T-helper 1 cell treated with Interleukin-12 subunit alpha and Interleukin-12 subunit beta and Interleukin-4 antibody, amounts not matched to agents 30 ng/mL and 1 ng/mL, for 36 hours (primary cell): ENCODE data around the gene ACRBP. TPM values are rescaled to one million over a fixed set of nuclear protein-coding genes. Genes with fewer than 3 reads are reported as not detected.

Experiments used
- intact Hi-C: fragments of 100-400 bp; cut with micrococcal nuclease; formaldehyde crosslinking; loops from one replicate; pipeline ENCODE4 v1.15.1; 2024
- total RNA-seq: library from RNA; stranded (reverse); gene quantifications from 2 replicates; pipeline ENCODE4 v1.2.3, GENCODE V29; 2022

ACRBP gene
- 1.0 and 1.5 TPM in 2 replicates for total RNA-seq

GRCh38 chr12:6647083-6647604 is at the start of gene ACRBP:
TSS of gene ACRBP (minus strand) at chr12:6647432. CDS start at chr12:6647366, 66 bp downstream.
- intact Hi-C loops: loop anchor here (1.0 kb wide), 1 partner anchor 12 kb away; the partner anchor contains the start of gene LPAR5

- intact Hi-C loops: no loop called here
These were observed 48.2 kb upstream of the ACRBP start for GRCh38 chr12:6695313-6696045.

- intact Hi-C loops: no loop called here
These were observed 47.5 kb upstream of the ACRBP start for GRCh38 chr12:6694701-6695100.

DNA sequence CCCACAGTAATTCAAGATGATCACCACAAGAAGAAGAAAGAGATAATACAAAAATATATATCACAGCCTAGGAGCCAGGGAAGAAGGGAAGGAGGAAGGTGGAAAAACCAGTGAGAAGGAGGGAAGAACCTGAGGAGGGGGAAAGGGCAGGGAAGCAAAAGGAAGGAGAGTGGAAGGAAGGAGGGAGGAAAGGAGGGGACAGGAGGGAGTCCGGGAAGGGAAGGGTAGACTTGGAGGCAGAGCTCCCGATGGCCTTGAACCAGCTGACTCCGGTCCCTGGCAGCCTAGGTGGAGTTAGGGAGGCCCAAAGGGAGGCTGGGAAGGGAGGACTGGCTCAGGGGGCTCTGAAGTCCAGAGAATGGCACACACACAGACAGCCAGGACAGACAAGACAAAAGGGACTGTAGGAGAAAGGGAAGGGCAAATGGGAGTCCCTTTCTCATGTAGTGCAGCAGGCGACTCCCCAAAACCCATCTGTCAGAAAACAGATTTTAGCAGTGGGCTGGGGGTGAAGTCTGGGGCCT is 46.7 kb upstream of the ACRBP start:
- intact Hi-C loops: no loop called here

GRCh38 chr12:6692888-6693287 is 45.7 kb upstream of the ACRBP start:
- intact Hi-C loops: no loop called here

DNA sequence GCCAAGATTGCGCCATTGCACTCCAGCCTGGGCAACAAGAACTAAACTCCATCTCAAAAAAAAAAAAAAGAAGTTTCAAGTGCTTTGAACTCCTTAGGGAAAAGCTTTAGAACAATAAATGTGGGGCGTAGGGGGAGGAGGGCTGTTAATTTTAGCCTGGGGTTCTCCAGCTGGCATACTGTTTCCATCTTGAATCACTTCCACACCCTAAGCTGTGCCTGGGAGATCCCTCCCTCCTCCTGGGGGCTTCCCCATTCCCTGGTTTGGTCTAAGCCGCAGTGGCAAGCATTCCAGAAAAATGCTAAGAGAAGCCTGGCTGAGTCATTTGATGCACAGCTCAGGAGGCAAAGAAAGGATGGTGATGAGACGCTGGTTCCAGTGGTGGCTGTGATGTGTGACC is 44.2 kb upstream of the ACRBP start:
- intact Hi-C loops: no loop called here

DNA sequence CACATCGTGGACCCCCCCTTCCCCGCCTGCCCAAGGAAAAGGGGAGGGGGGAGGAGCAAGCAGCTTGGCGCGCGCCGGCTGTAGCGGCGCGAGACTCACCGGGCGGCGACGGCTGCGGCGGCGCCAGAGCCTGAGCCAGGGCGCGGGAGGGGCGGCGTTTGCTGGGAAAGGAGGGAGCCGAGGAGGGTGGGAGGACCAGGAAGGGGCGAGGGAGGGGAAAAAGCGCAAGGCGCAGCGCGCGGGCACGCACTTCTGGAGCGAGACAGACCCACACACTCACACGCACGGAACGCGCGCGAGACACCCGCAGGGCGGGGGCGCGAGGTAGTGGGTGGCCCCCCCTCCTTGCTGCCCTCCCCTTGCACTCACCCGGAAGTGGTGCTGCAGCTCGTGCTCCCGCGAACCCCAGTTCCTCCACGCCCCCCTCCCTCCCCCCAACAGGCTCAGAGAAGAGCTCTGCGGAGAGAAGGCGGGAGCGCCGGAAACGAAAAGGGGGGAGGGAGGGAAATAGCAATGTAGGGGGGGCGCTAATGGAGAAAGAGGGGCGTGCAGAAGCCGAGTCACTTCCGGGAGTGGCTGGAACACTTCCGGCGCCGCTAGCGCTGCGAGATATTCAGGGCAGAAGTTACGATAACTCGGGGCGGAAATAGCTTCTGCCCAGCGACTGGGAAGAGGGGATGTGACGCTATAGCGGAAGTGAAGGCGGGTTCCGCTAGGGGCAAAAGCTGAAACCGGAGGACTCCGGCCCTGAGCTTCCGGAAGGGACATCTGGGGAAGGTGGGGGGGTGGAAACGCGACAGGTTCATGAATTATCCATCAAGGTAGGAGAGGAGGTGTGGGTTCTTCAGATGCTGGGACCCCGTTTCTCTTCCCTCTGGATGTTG is 42.0 kb upstream of the ACRBP start, which contains the start of gene ZNF384:
TSS of gene ZNF384 (minus strand) at position 377 of the 884 bp plus-strand sequence. CDS start 9,855 bp downstream, outside the sequence.
- intact Hi-C loops: loop anchor here (1.0 to 2.0 kb wide), 14 partner anchors 26 to 281 kb away; partner anchors contain the start of genes CHD4, COPS7A, EMG1 and GAPDH

DNA sequence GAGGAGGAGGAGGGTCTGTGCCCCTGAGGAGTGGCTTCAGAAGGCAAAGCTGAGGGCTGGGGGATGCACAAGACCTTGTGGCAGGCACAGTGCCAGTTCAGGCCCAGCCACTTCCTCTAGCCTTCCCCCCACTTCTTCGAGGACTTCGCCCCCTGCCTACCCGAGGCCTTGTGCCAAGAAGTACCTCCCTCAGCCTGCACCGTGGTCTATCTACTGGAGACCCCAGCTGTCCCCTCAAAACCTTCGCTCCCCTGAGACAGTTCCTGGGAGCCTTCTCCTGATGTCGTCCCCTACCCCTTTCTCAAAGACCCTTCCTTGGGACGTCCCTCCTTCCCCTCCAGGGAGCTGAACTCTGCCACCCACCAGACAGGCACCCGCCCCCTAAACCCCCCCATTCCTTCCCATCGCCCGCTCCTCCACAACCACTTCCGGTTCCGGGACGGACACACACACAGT is 41.3 kb upstream of the ACRBP start:
- intact Hi-C loops: loop anchor here (2.0 kb wide), 2 partner anchors 146 to 202 kb away; no protein-coding TSS in a partner anchor

GRCh38 chr12:6685814-6686213 is 38.6 kb upstream of the ACRBP start:
- intact Hi-C loops: no loop called here

DNA sequence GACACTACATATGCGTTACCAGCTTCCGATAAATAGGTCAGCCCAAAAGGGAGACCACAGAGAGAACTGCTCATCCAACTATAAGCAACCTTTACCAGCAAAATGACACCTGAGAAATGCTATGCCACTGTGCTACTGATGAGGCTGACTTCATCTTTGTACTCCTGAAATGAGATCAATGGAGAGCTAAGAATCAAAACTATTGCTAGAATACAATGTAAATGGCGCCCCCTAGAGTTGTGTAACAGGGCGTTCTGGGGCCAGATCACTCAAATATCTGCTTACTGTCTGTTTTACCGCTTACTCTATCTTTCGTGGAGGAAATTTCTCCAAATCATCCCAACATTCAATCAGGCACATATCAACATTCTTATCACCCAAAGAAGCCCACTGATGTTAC is 37.4 kb upstream of the ACRBP start:
- intact Hi-C loops: loop anchor here (1.0 kb wide), 3 partner anchors 67 to 141 kb away; no protein-coding TSS in a partner anchor

GRCh38 chr12:6676962-6677361 is 29.7 kb upstream of the ACRBP start:
- intact Hi-C loops: no loop called here

DNA sequence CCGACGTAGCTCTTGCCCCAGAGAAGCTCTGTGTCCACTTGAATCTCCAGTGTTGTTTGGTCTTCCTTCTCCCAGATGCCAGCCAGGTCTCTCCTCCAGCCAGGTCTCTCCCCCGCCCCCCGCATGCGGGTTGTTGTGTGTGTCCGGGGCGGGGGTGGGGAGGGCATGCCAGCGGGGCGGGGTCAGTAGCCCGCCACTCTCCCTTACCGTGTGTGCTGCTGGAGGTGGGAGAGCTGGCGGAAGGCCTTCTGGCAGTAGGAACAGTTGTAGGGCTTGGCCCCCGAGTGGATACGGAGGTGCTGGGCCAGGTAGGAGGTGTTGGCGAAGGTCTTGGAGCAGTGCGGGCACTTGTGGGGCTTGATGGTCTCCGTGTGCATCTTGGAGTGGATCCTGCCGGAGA is 24.9 kb upstream of the ACRBP start:
- intact Hi-C loops: no loop called here

DNA sequence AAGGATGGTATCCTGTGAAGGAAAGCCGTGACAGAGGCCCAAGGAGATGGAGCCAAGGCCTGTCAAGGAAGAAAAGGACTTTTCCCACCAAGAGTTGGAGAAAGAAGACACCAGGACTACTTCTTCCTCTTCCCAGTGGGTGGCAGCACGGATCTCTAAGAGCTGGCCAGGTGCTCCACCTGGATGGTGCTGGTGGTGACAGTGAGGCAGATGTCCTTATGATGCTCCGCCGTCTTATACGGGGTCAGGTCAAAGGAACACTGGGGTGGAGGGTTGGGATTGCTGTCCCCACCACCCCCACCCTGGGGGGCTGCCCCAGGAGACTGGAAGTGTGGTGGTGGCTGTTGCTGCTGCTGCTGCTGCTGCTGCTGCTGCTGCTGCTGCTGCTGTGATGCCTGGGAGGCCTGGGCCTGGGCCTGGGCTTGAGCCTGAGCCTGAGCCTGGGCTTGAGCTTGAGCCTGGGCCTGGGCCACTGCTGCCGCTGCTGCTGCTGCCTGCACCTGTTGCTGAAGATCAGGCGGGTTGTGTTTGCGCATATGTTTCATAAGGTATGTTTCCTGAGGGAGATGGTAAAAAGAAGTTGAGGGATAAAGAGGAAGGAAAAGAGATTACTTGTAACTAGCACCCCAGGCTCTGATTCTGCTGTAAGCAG is 20.5 kb upstream of the ACRBP start:
- intact Hi-C loops: no loop called here

DNA sequence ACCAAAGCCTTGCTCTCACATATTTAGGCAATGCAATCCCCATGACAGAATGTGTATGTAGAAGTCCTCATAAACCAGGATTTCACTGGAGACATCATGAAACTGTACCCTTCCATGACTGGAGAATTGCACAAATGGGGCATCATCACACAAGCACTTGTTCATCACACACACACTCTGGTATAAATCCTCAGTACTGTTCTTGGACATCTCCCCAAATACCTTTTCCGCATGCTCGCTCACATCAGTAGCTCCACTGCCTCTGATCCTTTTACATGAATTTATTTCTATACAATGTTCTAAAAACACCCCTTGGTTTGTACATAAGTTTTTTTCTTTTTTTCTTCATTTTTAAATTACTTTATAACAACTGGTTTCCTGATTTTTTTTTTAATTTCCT is 19.0 kb upstream of the ACRBP start:
- intact Hi-C loops: no loop called here

GRCh38 chr12:6664902-6665301 is 17.7 kb upstream of the ACRBP start:
- intact Hi-C loops: no loop called here

- intact Hi-C loops: loop anchor here (1.0 to 2.0 kb wide), 16 partner anchors 26 to 307 kb away; partner anchors contain the start of genes C12orf57, CHD4, COPS7A and EMG1
These were observed 15.9 kb upstream of the ACRBP start, which contains the start of gene ING4 for GRCh38 chr12:6662906-6663742. TSS of gene ING4 (minus strand) at chr12:6663119. CDS start at chr12:6663101, 18 bp downstream.

DNA sequence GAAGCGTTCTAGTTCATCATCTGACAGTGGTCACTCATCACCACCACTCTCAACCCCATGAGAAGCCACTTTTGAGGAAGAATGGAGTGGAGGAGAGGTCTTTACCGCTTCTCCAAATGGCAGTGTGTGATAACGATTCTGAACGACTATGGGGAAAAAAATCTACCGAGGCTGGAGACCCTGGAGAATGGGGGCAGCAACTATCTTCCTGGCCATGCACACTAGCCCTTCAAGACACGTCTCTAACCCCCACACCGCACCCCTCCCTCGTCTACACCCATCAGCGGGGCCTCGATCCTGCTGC is 15.3 kb upstream of the ACRBP start:
- intact Hi-C loops: loop anchor here (2.0 kb wide), 2 partner anchors 46 to 282 kb away; partner anchors contain the start of gene C12orf57

DNA sequence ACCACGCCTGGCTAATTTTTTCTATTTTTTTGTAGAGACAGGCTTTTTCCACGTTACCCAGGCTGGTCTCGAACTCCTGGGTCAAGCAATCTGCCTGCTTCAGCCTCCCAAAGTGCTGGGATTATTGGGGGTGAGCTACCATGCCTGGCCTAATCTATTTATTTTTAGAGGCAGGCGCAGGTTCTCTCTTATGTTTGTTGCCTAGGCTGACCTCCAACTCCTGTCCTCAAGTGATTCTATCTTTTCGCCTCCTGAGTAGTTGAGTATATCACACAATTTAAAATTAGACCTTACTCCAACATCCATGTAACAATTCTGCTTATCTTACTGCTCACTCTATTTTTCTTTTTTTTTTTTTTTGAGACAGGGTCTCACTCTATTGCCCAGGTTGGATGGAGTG is 6.8 kb upstream of the ACRBP start:
- intact Hi-C loops: no loop called here

DNA sequence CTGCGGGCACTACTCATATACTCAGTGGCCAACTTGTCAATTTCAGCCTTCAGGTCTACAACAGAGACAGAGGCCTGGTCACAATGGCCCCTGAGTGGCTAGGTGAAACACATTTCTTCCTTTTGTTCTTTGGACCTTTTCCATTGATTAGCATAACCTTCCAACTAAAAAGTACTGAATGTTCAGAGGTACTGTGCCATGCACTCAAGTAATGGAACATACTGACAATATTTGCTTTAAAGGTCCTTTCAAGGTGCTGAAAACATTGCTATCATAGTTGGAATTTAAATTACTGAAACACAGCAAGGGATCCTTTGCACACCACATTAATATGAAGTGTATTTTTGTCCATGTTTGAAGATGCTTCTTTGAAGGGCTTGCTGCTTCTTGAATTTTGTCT is 6.1 kb upstream of the ACRBP start:
- intact Hi-C loops: no loop called here

- intact Hi-C loops: no loop called here
These were observed 5.2 kb upstream of the ACRBP start for GRCh38 chr12:6652391-6652790.
